ENCODE measurements around the gene SLC4A11. TPM values are rescaled to one million over a fixed set of nuclear protein-coding genes. Genes with fewer than 3 reads are reported as not detected.

SLC4A11 gene
- total RNA-seq, 1 experiment from 2014 or later = 26.8 TPM

DNA sequence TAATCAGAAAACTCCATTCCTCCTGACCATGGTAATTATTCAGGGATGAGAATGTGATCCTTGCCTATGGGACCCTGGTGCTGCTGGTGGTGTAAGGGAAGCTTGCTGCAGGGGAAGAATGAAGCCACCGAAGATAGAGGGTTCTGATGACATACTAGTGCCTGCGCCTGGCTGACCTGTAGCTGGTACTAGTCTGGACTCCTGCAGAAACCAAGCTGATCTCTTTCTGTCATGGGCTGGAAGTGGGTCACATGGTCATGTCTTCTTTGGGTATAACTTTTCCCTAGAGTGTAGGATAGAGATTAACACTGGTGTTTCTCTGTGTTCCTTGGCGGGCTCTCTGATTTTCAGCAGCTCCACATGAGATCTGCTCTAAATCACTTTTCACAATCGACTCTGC is 8.6 kb upstream of the SLC4A11 start:
- no TSS peak for BruUV-seq (replicated peaks)
- Histone ChIP-seq H3K9ac (ENCODE audit: low read length) (no peak overlapping the region), H3K4me2 (ENCODE audit: low read length) (no peak overlapping the region), H3K27me3 (ENCODE audit: low read length) (no peaks in the 10 kb centered on the region), H3K4me1 (ENCODE audit: insufficient read depth, low read length) (no peaks in the 10 kb centered on the region), H3F3A (ENCODE audit: low read length, unreplicated experiment) (no peaks in the 10 kb centered on the region), H4K20me1 (ENCODE audit: low read length) (no peaks in the 10 kb centered on the region), H3K4me3 (ENCODE audit: low read length) (no peak overlapping the region), H3K9me2 (replicated peaks; ENCODE audit: low read length) (no peaks in the 10 kb centered on the region), H3K79me2 (ENCODE audit: low read length) (no peaks in the 10 kb centered on the region), H3K27ac (ENCODE audit: low read length) (no peak overlapping the region), H3K36me3 (ENCODE audit: low read depth, low read length) (no peaks in the 10 kb centered on the region), H3K9me3 (ENCODE audit: low read length) (no peaks in the 10 kb centered on the region), H2AFZ (ENCODE audit: low read length) (no peak overlapping the region)
- POLR2A ChIA-PET (ENCODE audit: unreplicated experiment) = interaction anchor here (0.5 to 0.7 kb wide), 3 partner anchors 16 to 25 kb away, joined by 3 to 11 read pairs (median 5); no protein-coding TSS in a partner anchor
- CTCF ChIA-PET = interaction anchor here (0.6 kb wide), 1 partner anchor 187 kb away, joined by 3 read pairs; no protein-coding TSS in a partner anchor
- ATAC-seq (no peak), DNase-seq (no peak)
- TF ChIP-seq EZH2phosphoT487 (IDR thresholded peaks at IDR 0.05; ENCODE audit: borderline replicate concordance, low read length) (no peak), EZH2 (IDR thresholded peaks at IDR 0.05; ENCODE audit: low read length, unreplicated experiment) (no peak), CTCF (conservative IDR thresholded peaks at IDR 0.05; ENCODE audit: low read depth, low read length) (no peak)
- intact Hi-C loops (cut with micrococcal nuclease) = no loop called here

- POLR2A ChIA-PET (ENCODE audit: unreplicated experiment) = interaction anchor here (0.6 to 0.7 kb wide), 3 partner anchors 37 to 370 kb away, joined by 3 to 5 read pairs (median 4); no protein-coding TSS in a partner anchor
These were observed 7.7 kb upstream of the SLC4A11 start for GRCh38 chr20:3246682-3247081.

More at GRCh38 chr20:3246682-3247081, 7.7 kb upstream of the SLC4A11 start:
- DNase-seq (no peak), ATAC-seq (no peak)
- no peaks in the 10 kb centered on the region for H3F3A ChIP-seq (ENCODE audit: low read length, unreplicated experiment)
- no peak overlapping the region for H3K4me2 ChIP-seq (ENCODE audit: low read length)
- no peak overlapping the region for H3K4me3 ChIP-seq (ENCODE audit: low read length)
- intact Hi-C loops (cut with micrococcal nuclease) = no loop called here
- no peaks in the 10 kb centered on the region for H3K9me2 ChIP-seq (replicated peaks; ENCODE audit: low read length)
- H2AFZ ChIP-seq (ENCODE audit: low read length) = no peak overlapping the region
- no TSS peak for BruUV-seq (replicated peaks)
- H3K9ac ChIP-seq (ENCODE audit: low read length) = no peak overlapping the region
- H3K36me3 ChIP-seq (ENCODE audit: low read depth, low read length) = no peaks in the 10 kb centered on the region
- no peaks in the 10 kb centered on the region for H3K4me1 ChIP-seq (ENCODE audit: insufficient read depth, low read length)
- no peak overlapping the region for H3K27ac ChIP-seq (ENCODE audit: low read length)
- CTCF ChIA-PET = no interaction called here
- no peaks in the 10 kb centered on the region for H3K79me2 ChIP-seq (ENCODE audit: low read length)
- TF ChIP-seq CTCF (conservative IDR thresholded peaks at IDR 0.05; ENCODE audit: low read depth, low read length) (no peak), EZH2 (IDR thresholded peaks at IDR 0.05; ENCODE audit: low read length, unreplicated experiment) (no peak), EZH2phosphoT487 (IDR thresholded peaks at IDR 0.05; ENCODE audit: borderline replicate concordance, low read length) (no peak)
- no peaks in the 10 kb centered on the region for H3K27me3 ChIP-seq (ENCODE audit: low read length)
- no peaks in the 10 kb centered on the region for H4K20me1 ChIP-seq (ENCODE audit: low read length)
- no peaks in the 10 kb centered on the region for H3K9me3 ChIP-seq (ENCODE audit: low read length)
